ENCODE measurements around the gene ADAM11.
"Not testable (repeated sequence)": the region's sequence is repeated elsewhere in the genome, so short reads cannot be mapped to it uniquely, and the experiment has no call there.

Gene ADAM11, protein sequence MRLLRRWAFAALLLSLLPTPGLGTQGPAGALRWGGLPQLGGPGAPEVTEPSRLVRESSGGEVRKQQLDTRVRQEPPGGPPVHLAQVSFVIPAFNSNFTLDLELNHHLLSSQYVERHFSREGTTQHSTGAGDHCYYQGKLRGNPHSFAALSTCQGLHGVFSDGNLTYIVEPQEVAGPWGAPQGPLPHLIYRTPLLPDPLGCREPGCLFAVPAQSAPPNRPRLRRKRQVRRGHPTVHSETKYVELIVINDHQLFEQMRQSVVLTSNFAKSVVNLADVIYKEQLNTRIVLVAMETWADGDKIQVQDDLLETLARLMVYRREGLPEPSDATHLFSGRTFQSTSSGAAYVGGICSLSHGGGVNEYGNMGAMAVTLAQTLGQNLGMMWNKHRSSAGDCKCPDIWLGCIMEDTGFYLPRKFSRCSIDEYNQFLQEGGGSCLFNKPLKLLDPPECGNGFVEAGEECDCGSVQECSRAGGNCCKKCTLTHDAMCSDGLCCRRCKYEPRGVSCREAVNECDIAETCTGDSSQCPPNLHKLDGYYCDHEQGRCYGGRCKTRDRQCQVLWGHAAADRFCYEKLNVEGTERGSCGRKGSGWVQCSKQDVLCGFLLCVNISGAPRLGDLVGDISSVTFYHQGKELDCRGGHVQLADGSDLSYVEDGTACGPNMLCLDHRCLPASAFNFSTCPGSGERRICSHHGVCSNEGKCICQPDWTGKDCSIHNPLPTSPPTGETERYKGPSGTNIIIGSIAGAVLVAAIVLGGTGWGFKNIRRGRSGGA
- 1.2 to 1.6 reads per million in 2 donors for total RNA-seq

DNA sequence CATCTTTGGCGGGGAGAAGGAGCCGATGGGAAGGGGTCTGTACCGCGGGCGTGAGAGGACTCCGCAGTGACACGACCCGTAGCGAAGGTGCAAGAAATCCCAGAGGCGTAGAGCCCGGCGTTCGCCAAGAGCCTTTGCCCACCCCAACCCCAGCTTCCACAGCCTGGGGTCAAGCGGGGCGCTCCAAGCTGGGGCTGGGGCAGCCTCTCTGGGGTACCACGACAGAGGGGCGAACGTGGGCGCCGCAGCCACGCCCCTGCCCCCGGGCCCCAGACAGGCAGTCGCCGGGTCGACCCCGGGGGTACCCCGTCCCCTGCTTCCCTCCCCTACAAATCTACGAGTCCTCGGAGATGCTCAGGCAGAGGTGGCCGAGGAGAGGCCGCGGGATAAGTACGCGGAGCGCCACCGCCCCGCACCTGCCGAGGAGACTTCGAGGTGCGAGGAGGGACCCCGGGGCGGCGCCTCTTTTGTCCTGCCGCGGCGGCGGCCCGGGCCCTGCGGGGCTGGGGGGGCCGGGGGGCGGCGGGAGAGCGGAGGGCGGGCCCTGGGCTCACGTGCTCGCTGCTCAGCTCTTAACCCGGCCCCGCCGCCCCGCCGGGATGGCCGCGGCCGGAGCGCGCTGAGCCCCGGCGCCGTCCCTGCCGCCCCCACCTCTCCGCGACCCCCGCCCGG, at the start of gene ADAM11:
Gene ADAM11, plus strand, starts transcription at position 575 of the 672 bp plus-strand sequence. CDS start 212 bp downstream, outside the sequence.
- no peak for DNase-seq

DNA sequence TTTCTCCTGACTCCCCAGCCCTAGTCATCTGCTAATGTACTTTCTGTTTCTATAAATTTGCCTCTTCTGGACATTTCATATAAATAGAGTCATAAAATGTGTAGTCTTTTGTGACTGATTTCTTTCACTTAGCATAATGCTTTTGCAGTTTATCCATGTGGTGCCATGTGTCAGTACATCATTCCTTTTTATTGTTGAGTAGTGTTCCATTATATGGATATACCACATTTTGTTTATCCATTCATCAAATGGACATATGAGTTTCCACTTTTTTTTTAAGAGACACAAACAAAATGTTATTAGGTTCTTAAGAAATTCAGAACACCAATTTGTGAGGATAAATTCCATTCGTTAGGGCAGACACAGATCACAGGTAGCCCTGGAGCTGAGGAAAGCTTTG, 39.3 kb upstream of the ADAM11 start:
- DNase-seq, result no peak

DNA sequence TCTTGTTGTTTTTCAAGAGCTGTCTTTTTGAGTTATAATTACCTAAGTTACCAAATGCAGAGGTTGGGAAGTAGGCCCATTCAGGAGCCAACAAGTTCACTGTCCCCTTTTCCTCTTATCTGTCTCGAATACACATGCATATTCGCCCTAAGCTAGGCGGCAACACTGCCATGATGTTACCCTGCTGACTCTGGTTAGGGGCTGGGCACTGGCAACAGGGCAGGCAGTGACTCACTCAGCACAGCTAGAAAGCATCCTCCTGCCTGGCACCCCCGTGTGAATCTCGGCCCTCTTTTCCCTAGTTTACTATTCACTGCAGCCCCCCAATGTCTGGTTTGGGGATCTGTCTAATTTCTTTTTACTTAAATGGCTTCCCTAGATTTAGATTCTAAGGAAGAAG, 36.5 kb upstream of the ADAM11 start:
- DNase-seq, result no peak

DNA sequence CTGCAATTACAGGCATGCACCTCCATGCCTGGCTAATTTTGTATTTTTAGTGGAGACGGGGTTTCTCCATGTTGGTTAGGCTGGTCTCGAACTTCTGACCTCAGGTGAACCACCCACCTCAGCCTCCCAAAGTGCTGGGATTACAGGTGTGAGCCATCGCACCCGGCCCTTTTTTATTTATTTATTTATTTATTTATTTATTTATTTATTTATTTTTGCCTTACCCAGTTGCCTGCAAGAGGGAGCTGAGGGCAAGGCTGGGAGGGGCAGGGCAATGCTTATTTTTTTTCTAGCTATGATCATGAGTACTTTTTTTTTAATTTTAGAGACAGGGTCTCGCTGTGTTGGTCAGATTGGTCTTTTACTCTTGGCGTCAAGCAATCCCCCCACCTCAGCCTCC, 32.7 kb upstream of the ADAM11 start:
- DNase-seq, result not testable (repeated sequence)

DNA sequence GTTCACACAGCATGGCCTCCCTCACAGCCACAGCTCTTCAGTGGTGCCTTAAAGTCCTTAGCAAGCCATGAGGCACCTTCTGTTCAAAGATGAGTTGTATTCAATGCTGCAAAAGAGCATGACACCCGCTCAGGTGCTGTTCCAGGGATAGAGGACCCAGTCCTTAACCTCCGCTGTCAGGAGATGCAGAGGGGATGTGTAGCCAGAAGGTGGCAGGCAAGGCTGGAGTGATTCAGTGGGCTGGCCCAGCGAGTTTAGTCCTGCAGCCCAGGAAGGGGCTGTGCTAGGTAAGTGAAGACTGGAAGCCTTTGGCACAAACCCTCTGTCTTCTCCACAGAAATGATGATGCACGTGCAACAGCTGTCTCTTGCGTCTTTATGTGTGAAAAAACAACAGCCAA, 25.0 kb upstream of the ADAM11 start:
- DNase-seq, result no peak

DNA sequence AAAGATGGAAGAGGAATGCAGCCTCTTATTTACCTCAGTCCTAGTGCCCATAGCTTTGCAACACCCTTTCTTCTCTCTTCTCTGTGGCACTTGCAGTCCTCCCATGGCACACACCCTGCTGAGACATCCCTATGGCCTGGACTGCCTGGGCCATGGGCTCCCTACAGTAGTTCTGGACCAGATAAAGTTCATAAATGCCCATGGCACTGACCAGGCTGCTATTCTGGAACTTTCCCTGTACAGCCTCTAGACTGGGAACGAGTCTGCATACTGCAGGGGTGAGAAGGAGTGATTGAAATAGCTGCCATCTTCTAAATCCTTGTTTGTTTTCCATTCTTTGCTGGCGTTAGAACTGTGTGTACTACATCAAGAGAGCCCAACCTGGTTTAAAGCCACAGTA, 24.5 kb upstream of the ADAM11 start:
- DNase-seq, result no peak

DNA sequence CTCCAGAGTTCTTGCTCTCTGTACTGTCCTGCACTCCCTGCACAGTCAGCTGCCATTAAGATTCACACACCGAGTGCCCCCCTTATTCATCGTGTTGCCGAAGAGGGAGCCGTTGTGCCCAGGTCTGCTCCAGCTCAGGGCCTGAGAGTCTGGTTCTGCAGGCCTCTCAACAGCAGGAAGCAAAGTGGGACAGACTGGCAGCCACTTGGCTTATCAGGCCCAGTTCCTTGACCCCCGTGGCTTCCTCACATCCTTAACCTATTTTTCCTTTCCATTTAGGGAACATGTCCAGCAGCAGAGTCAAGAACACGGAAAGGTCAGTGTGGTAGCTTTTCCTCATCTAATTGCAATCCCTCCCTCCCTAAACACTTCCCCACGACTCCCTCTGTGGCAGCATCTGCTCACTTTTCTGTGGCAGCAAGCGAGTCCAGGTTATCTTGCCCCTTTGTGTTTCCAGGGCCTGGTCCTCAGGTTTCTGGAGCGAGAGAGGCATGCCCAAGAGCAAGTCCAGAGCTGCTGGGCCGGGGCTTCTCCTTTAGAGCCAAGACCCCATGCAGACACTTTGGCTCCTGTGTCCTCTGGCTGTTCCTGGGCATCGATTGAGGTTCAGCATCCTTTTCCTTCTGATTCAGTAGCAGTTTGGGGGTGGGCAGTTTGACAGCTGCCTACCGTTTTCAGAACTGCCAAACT, 22.1 kb upstream of the ADAM11 start:
- DNase-seq, result no peak

DNA sequence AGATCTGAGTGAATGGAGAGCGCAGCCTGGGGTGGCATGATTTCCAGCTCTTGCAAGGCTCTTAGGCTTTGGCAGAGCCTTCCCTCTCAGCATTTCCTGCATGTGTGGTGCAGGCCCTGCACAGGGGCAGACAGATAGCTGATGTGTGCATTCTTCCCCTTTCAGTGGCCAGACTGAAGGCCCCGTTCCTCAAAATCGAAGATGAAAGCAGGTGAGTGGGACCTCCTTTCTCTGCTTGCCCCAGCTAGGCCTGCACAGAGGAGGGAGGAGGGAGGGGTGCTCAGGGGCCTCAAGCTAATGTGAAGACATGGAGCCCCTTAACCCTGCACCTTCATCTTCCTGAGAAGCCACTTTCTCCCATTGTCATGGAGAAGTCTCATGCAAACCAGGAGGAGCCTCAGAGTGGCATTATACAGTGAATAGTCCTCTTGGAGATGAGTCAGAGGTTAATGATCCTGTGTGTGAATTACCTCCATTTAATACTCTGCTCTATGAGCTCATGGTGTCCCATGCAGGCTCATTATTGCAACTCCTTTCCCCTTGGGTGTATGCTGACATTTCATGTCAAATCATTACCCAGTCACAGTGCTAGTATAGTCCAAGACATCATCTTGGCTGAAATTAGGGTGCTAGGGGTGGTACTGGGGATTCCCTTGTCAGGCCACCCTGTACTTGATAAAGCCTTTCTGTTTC, 20.4 kb upstream of the ADAM11 start:
- DNase-seq, result no peak

DNA sequence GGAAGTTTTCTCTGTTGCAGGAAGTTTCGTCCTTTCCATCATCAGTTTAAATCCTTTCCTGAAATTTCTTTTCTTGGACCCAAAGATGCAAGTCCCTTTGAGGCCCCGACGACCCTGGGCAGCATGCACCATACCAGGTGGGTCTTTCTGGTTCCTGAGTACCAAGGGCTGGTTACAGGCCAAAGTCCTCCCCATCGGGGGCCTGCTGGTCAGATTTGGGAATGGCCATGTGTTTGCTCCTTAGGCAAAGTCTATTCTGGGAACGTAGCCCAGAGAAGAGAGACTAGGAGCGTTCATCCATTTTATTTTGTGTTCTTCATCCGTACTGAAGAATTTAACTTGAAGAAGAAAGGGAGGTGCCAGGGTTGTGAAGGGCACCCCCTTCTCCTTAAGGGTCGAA, 17.5 kb upstream of the ADAM11 start:
- DNase-seq, result no peak

DNA sequence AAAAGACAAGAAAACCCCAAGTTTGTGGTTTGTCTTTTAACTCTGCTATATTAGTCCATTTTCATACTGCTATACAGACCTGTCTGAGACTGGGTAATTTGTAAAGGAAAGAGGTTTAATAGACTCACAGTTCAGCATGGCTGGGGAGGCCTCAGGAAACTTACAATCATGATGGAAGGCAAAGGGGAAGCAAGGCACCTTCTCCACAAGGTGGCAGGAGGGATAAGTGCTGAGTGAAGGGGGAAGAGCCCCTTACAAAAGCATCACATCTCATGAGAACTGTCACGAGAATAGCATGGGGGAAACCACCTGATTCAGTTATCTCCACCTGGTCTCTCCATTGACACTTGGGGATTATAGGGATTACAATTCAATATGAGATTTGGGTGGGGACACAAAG, 13.5 kb upstream of the ADAM11 start:
- DNase-seq, result no peak

DNA sequence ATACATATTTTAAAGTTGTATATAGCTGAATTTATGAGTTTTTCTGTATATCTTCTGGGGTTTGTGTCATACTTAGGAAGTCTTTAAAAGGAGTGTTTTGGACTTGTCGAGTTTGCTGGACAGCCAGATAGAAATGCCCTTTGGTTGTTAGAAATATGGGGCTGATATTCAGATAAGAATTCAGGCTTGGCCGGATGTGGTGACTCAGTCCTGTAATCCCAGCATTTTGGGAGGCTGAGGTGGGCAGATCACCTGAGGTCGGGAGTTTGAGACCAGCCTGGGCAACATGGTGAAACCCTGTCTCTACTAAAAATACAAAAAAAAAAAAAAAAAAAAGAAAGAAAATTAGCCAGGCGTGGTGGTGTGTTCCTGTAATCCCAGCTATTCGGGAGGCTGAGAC, 13.1 kb upstream of the ADAM11 start:
- not testable (repeated sequence) for DNase-seq

DNA sequence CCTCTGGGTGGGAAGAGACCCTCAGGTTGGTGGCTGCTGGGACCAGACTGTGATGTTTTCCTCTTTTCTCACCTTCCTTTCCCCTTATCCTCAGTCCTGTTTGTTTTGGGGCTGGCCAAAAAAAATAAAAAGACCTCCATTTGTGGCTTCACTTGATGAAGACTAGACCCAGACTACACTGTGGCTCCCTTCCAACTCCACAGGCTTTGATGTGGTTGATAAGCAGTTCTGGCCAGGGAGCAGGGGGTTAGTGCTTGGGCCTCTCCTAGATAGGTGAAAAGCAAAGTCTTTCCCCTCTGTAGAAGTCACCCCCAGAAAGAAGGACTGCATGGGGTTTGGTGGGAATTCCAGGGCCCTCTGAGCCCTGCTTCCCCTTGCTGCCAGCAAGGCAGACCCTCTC, 11.2 kb upstream of the ADAM11 start:
- no peak for DNase-seq

DNA sequence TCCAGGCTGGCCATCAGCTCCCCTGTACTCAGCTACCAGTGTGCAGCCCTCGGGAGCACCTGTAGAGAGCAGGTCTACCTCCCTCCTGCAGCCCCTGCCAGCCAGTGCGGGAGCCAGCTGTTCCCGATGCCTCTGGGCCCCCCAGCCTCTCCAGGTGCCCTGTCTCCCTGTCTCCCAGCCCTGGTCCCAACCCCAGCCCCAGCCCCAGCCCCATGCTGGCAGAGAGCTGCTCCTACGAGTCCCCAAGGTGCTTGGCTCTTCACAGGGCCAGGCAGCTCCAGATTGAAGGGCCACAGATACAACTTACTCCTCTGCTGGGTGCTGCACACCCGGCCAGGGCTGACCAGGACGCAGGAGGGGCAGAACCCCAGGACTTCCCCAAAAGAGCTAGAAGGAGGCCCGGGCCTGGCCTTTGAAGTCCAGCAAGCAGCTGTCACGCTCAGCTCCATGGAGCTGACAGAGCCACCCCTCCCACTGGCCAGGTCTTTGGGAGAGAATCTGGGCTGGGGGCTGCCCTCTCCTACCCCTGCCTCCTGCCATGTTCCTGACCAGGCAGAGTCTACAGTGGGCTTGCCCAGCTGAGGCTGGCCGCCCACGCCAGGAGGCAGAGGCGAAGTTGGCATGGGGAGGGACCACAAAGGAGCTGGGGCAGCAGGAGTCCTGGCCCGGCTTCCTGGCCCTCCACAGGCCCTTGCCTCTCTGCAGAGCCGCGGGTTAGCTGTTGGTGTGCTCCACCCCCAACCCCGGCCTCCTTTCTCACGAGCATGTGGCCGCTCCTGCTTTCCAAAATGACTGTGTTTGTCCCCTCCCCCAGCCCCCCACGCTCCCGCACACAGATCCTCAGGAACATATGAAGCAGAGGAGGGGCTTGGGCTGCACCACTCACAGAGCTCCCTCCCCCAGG, 9.5 kb upstream of the ADAM11 start:
- no peak for DNase-seq

DNA sequence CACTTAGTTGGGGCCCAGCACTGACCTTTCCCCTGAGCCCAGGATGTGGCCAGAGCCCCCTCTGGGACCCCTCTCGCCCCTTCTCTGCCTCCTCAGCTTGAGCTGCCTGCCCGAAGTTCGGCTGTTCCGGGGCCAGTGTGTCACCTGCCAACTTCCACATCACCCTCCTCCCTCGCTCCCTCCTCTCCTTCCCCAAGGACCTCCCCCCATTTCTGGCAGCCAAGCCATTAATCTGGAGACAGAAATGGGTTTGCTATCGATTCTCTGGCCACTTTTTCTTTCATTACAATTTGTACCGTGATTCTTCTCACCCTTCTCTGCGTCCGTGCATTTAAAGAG, 8.8 kb upstream of the ADAM11 start:
- DNase-seq, result no peak

DNA sequence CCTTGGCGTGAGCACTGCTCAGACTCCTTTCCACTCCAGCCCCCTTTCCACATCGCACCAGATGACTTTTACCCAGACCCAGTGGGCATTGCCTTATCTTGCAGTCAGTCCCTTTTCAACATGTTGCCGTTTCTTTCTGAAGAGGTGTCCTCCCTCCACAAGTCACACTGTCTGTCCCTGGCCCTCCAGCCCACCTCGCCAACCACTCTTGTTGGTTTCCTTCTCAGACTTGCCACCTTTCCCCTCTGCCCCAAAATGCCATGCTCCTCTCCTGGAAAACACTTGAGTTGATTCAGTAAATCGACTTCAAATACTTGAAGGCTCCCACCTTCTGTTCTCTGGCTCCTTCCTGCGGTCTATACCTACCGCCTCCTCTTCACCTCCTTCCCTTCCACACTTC, 7.5 kb upstream of the ADAM11 start:
- no peak for DNase-seq

DNA sequence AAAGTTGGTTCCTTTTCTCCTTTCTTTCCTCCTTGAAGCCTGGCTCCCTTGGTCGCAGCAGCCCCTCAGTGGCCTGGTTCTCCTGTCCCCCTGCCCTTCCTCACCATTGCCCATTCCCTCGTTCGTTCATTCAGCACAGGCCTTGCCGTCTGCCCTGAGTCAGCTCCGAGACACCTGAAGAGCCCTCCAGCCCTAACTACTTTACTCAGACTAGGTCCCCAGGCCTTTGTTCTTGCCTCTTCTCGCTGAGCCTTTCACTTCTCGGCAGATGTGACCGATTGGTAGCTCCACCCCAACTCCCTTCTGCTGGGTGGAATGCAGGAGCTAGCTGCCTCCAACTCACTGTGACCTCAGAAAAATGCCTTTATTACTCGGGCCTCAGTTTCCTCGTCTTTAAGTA, 7.0 kb upstream of the ADAM11 start:
- no peak for DNase-seq

DNA sequence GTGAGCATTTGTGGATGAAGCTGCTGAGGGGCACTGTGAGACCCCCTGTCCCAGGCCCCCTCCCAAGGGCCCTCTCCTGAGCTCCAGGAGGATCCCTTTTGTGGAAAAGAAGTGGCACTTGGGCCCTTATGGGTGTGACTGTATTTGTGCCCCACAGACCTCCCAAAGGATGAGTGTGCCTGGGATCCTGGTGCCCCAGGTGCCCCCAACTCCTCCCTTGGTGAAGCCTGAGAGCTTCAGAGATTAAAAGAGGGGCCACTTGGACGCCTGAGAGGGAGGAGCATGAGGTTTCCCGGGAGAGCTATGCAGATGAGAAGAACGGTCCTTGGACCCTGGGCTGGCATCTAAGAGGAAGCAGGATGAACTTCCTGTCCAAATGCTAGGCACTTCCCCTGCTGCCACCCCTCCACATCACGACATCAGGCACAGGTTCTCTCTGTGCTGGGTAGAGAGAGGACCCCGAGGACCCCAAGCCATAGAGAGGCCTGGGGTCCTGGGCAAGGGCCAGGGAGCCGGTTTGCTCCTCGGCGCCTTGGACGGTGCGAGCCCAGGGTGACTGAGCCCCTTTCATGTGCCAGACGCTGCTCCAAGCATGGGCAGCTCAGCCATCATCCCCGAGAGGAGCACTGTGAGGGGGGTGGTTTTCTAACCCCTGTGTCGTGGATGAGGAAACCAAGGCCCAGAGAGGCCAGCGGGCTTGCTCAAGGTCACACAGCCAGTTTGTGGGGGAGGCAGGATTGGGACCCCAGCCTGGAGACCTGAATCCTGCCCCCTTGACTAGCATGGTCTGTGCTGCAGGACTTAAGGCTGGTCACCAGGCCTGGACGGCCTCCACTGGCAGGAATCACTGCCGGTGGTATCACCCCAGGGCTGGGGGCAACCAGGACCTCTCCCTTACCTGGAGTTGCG, 5.6 kb upstream of the ADAM11 start:
- no peak for DNase-seq

DNA sequence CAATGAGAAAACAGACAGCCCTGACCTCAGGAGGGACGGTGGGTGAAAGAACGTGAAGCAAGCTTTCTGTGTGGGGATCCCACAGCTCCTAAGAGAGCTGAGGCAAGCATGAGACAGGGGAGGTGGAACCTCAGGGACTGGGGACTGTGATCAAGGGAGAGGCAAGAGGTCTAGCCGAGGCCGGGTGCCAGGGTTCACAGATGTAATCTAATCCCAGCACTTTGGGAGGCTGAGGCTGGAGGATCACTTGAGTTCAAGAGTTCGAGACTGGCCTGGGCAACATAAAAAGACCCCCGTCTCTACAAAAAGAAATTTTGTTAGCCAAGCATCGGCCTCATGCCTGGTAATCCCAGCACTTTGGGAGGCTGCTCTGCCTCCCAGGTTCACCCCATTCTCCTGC, 4.5 kb upstream of the ADAM11 start:
- no peak for DNase-seq

DNA sequence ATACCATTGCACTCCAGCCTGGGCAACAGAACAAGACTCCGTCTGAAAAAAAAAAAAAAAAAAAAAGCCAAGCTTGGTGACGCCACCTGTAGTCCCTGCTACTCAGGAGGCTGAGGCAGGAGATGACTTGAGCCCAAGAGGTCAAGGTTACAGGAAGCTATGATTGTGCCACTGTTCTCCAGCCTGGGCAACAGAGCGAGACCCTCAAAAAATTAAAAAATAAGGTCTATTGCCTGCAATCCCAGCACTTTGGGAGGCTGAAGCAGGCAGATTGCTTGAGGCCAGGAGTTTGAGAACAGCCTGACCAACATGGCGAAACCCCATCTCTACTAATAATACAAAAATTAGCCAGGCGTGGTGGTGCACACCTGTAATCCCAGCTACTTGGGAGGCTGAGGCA, 3.6 kb upstream of the ADAM11 start:
- DNase-seq, result not testable (repeated sequence)

Data from T-helper 2 cell (primary cell).